ENCODE results near the gene ADAMTS8. TPM values are rescaled to one million over a fixed set of nuclear protein-coding genes. Genes with fewer than 3 reads are reported as not detected.

Gene ADAMTS8
- total RNA-seq, 4 donors from 2014 or later = 0.85 to 1.7 TPM; not detected in 2

DNA sequence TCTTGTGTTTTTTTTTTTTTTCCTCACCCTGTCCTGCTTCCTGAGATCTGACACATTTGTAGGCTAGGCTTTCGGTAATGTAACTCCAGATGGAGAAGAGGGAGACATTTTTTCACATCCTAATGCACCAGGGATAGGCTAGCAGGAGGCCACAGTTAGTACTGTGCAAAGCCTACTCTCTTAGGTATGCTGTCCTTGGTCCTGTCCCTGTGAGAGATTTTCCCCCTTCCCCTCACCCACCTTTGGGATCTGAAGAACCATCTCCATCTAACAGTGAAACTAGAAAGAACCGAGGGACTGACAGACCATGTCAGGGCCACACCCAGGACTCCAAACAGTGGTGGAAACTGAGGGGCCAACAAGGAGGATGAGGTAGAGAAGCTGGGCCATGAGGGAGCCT is 29.2 kb downstream of the ADAMTS8 start:
- Histone ChIP-seq H3K27ac (no peak overlapping the region), H3K4me1 (peaks cover 0 to 4% (median 0%) of the 10 kb centered on the region in 4 donors), H3K9me3 (no peaks in the 10 kb centered on the region), H3K4me3 (no peak overlapping the region), H3K36me3 (no peaks in the 10 kb centered on the region), H3K27me3 (no peaks in the 10 kb centered on the region)
- TF ChIP-seq, protein P1, sequence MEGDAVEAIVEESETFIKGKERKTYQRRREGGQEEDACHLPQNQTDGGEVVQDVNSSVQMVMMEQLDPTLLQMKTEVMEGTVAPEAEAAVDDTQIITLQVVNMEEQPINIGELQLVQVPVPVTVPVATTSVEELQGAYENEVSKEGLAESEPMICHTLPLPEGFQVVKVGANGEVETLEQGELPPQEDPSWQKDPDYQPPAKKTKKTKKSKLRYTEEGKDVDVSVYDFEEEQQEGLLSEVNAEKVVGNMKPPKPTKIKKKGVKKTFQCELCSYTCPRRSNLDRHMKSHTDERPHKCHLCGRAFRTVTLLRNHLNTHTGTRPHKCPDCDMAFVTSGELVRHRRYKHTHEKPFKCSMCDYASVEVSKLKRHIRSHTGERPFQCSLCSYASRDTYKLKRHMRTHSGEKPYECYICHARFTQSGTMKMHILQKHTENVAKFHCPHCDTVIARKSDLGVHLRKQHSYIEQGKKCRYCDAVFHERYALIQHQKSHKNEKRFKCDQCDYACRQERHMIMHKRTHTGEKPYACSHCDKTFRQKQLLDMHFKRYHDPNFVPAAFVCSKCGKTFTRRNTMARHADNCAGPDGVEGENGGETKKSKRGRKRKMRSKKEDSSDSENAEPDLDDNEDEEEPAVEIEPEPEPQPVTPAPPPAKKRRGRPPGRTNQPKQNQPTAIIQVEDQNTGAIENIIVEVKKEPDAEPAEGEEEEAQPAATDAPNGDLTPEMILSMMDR (IDR thresholded peaks at IDR 0.05) = no peak
- TF ChIP-seq POLR2A (IDR thresholded peaks at IDR 0.05) = no peak
- DNase-seq = no peak

DNA sequence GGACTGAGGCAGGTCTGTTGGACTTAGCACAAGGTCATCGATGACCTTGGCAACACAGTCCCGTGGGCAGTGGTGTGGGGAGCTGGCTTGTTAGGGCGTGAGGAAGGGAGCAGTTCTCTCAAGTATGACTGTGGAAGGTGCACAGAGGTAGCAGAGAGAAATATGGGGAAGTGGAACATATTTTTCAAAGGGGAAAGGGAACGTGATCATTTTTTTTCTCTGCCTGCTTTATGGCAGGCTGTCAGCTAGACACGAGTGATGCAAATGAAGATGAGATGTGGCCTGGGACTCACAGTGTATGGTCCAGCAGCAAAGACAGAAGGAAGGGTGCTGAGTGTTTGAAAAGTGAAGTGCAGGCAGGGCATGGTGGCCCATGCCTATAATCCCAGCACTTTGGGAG is 30.6 kb downstream of the ADAMTS8 start:
- no peaks in the 10 kb centered on the region for H3K36me3 ChIP-seq
- H3K27ac ChIP-seq = no peak overlapping the region
- TF ChIP-seq POLR2A (IDR thresholded peaks at IDR 0.05) = no peak
- TF ChIP-seq, protein P1 (IDR thresholded peaks at IDR 0.05) = no peak
- H3K4me1 ChIP-seq = peaks cover 0 to 4% (median 0%) of the 10 kb centered on the region in 4 donors
- DNase-seq = no peak
- no peaks in the 10 kb centered on the region for H3K9me3 ChIP-seq
- H3K27me3 ChIP-seq = no peaks in the 10 kb centered on the region
- H3K4me3 ChIP-seq = no peak overlapping the region

DNA sequence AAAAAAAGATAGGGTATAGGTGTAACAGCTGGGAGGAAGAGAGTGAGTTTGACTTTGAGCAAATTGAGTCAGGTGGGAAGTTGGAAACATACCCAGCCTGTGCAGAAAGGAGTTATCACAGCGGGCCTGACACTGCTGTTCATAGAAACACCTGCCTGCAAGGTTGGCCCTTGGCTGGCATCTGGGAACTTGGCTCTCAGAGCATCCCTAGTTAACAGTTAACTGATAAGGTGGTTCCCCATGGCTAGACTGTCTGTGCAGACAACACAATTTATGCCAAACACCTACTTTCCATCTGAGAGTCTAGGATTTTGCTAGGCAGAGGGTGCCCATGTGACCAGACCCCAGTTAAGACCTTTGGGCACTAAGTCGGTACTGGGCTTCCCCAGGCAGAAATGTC is 31.4 kb downstream of the ADAMTS8 start:
- H3K27ac ChIP-seq = no peak overlapping the region
- H3K4me3 ChIP-seq = no peak overlapping the region
- H3K36me3 ChIP-seq = no peaks in the 10 kb centered on the region
- TF ChIP-seq, protein P1 (IDR thresholded peaks at IDR 0.05) = no peak
- no peak for TF ChIP-seq POLR2A (IDR thresholded peaks at IDR 0.05)
- DNase-seq = no peak
- no peaks in the 10 kb centered on the region for H3K27me3 ChIP-seq
- H3K9me3 ChIP-seq = no peaks in the 10 kb centered on the region
- peaks cover 0 to 4% (median 0%) of the 10 kb centered on the region in 4 donors for H3K4me1 ChIP-seq

DNA sequence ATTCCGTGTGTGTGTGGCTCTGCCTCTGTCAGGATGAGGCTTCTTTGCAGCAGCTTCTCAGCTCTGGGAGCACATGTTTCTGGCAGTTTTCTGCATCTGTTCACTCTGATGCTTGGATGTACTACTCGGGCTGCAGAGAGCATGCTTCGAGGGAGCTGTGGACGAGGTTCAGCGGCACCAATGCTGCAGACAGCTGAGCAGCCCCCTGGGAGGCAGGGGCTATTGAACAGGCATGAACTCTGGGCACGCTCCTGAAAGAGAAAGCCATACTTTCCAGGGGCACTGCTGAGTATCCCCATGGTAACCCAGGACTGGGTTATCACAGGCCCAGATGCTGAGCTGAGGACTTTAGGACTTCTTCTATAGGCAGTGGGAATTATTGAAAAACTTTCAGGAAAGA is 33.8 kb downstream of the ADAMTS8 start:
- Histone ChIP-seq H3K36me3 (no peaks in the 10 kb centered on the region), H3K4me3 (no peak overlapping the region), H3K27ac (no peak overlapping the region)

DNA sequence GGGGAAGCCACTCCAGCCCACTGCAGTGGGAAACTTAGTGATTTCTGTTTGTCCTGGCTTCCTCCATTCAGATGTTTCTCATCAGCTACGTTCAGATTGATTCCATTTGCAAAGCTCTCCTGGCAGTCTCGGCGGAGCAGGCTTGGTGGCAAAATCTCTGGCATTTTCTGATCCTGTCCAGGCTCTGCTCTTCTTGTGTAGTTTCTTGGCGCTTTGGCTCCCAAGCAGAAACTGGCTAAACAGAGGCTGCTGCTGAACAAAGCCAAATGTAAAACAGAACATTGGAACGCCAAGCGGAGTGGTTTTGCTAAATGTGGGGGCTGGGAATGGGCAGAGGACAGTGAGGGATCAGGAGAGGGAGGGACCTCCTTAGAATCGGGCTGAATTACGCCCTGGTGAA is 36.7 kb downstream of the ADAMTS8 start:
- H3K9me3 ChIP-seq = no peaks in the 10 kb centered on the region
- TF ChIP-seq, protein P1 (IDR thresholded peaks at IDR 0.05) = no peak
- no peak for TF ChIP-seq POLR2A (IDR thresholded peaks at IDR 0.05)
- H3K27ac ChIP-seq = peak overlapping the region in 1 of 4 donors; percentile 60
- H3K4me3 ChIP-seq = no peak overlapping the region
- no peak for DNase-seq
- H3K4me1 ChIP-seq = peaks cover 0 to 17% (median 0%) of the 10 kb centered on the region in 4 donors
- no peaks in the 10 kb centered on the region for H3K36me3 ChIP-seq
- no peaks in the 10 kb centered on the region for H3K27me3 ChIP-seq

More for the DNA sequence above, 33.8 kb downstream of the ADAMTS8 start:
- H3K27me3 ChIP-seq = no peaks in the 10 kb centered on the region
- no peak for TF ChIP-seq POLR2A (IDR thresholded peaks at IDR 0.05)
- TF ChIP-seq, protein P1 (IDR thresholded peaks at IDR 0.05) = no peak
- peaks cover 0 to 14% (median 0%) of the 10 kb centered on the region in 4 donors for H3K4me1 ChIP-seq
- no peaks in the 10 kb centered on the region for H3K9me3 ChIP-seq
- no peak for DNase-seq
